Kidney capillary endothelial cell (primary cell): ENCODE data around the gene AARS2.
"Not testable (repeated sequence)": the region's sequence is repeated elsewhere in the genome, so short reads cannot be mapped to it uniquely, and the experiment has no call there.

Source experiments
- DNase-seq: peaks from one replicate; pipeline ENCODE4 v3.0.0-alpha.2; 2018; ENCODE audit warnings: low spot score

Gene AARS2

GRCh38 chr6:44329858-44330257 is 16.7 kb upstream of the AARS2 start:
- no peak for DNase-seq

GRCh38 chr6:44328203-44328602 is 15.1 kb upstream of the AARS2 start:
- DNase-seq: not testable (repeated sequence)

- DNase-seq: no peak
Observed at GRCh38 chr6:44327760-44328159, 14.6 kb upstream of the AARS2 start.

GRCh38 chr6:44327096-44327495 is 13.9 kb upstream of the AARS2 start:
- no peak for DNase-seq

- DNase-seq: no peak
Observed at GRCh38 chr6:44321210-44321609, 8.1 kb upstream of the AARS2 start.

GRCh38 chr6:44317136-44317631 is 4.0 kb upstream of the AARS2 start:
- DNase-seq: not testable (repeated sequence)

- DNase-seq: no peak
Observed at GRCh38 chr6:44316481-44316880, 3.3 kb upstream of the AARS2 start.

- DNase-seq: no peak
Observed at GRCh38 chr6:44315951-44316350, 2.8 kb upstream of the AARS2 start.

- no peak for DNase-seq
Observed at GRCh38 chr6:44315516-44315915, 2.4 kb upstream of the AARS2 start.

GRCh38 chr6:44314657-44315056 is 1.5 kb upstream of the AARS2 start:
- not testable (repeated sequence) for DNase-seq

- no peak for DNase-seq
Observed at GRCh38 chr6:44311767-44312166, 1.4 kb downstream of the AARS2 start.

- DNase-seq: no peak
Observed at GRCh38 chr6:44311304-44311703, 1.8 kb downstream of the AARS2 start.

- DNase-seq: no peak
Observed at GRCh38 chr6:44310241-44310640, 2.9 kb downstream of the AARS2 start.

GRCh38 chr6:44309631-44310030 is 3.5 kb downstream of the AARS2 start:
- DNase-seq: no peak

- DNase-seq: no peak
Observed at GRCh38 chr6:44309092-44309491, 4.1 kb downstream of the AARS2 start.

- DNase-seq: no peak
Observed at GRCh38 chr6:44307217-44307616, 5.9 kb downstream of the AARS2 start.

- DNase-seq: no peak
Observed at GRCh38 chr6:44306710-44307109, 6.4 kb downstream of the AARS2 start.

GRCh38 chr6:44305200-44305725 is 7.9 kb downstream of the AARS2 start:
- no peak for DNase-seq

- peak; percentile 44 for DNase-seq
Observed at GRCh38 chr6:44304282-44305199, 8.6 kb downstream of the AARS2 start.

GRCh38 chr6:44303842-44304241 is 9.3 kb downstream of the AARS2 start:
- no peak for DNase-seq

GRCh38 chr6:44302856-44303255 is 10.3 kb downstream of the AARS2 start:
- no peak for DNase-seq

- no peak for DNase-seq
Observed at GRCh38 chr6:44301782-44302564, 11.2 kb downstream of the AARS2 start.

- no peak for DNase-seq
Observed at GRCh38 chr6:44301106-44301505, 12.0 kb downstream of the AARS2 start.
